ENCODE data around the gene MAS1. TPM values are rescaled to one million over a fixed set of nuclear protein-coding genes. Genes with fewer than 3 reads are reported as not detected.

Gene MAS1
- total and polyA plus RNA-seq, 2 donors (not counting 1 experiment from before 2014, with no cell fraction given), result not detected

- no peaks in the 10 kb centered on the region for H4K20me1 ChIP-seq (ENCODE audit: control insufficient read depth, insufficient read depth, low read length, poor library complexity, severe bottlenecking)
- no peak overlapping the region for H3K27ac Mint-ChIP-seq
- no peaks in the 10 kb centered on the region for H3K79me2 ChIP-seq (ENCODE audit: control insufficient read depth, insufficient read depth, low read length)
- TF ChIP-seq CTCF (IDR thresholded peaks at IDR 0.05), result no peak
- no peak for TF ChIP-seq EZH2 (IDR thresholded peaks at IDR 0.05; ENCODE audit: borderline replicate concordance, insufficient read depth, low read depth, low read length, poor library complexity, severe bottlenecking)
- intact Hi-C loops (cut with micrococcal nuclease), result no loop called here
- H3K4me1 ChIP-seq (ENCODE audit: control insufficient read depth in 2 of 2, insufficient read depth in 2 of 2, low read length in 2 of 2), result peaks cover 0 to 4% of the 10 kb centered on the region in 2 donors
- peaks cover 21% of the 10 kb centered on the region for H3K27me3 Mint-ChIP-seq
- no peak for DNase-seq
- no peaks in the 10 kb centered on the region for H3K9me3 ChIP-seq (ENCODE audit: control extremely low read depth in 1 of 3, control insufficient read depth in 2 of 3, insufficient read depth in 1 of 3, low read length in 2 of 3)
- H3K4me1 Mint-ChIP-seq, result peaks cover 11% of the 10 kb centered on the region
- H3K27ac ChIP-seq (ENCODE audit: low read length in 2 of 2), result no peak overlapping the region
- no peak overlapping the region for H3K4me3 ChIP-seq (ENCODE audit: control extremely low read depth in 1 of 5, extremely low read depth in 1 of 5, insufficient read depth in 1 of 5, low read depth in 2 of 5, low read length in 4 of 5)
- H3K4me3 Mint-ChIP-seq, result no peak overlapping the region
- H3K9ac ChIP-seq (ENCODE audit: low read length), result no peak overlapping the region
- H3K4me2 ChIP-seq (replicated peaks; ENCODE audit: low read depth, low read length, poor library complexity, severe bottlenecking), result no peak overlapping the region
- POLR2A ChIA-PET, result no interaction called here
- CTCF ChIA-PET, result interaction anchor here (1.0 kb wide), 1 partner anchor 11 kb away, joined by 3 read pairs; no protein-coding TSS in a partner anchor
- peaks cover 0 to 7% (median 0%) of the 10 kb centered on the region in 4 experiments for H3K27me3 ChIP-seq (replicated peaks in 1 of 4; ENCODE audit: control extremely low read depth in 1 of 4, control insufficient read depth in 3 of 4, insufficient read depth in 4 of 4, low read length in 3 of 4)
- H3K9me3 Mint-ChIP-seq (ENCODE audit: insufficient read depth), result no peaks in the 10 kb centered on the region
- WGBS (ENCODE audit: insufficient coverage), result 100% methylated on average over 1 of the region's 3 CpGs
- H3K36me3 ChIP-seq (replicated peaks in 1 of 2; ENCODE audit: control extremely low read depth in 1 of 2, control insufficient read depth in 1 of 2, extremely low read depth in 1 of 2, insufficient read depth in 2 of 2, low read length in 1 of 2), result no peaks in the 10 kb centered on the region
- no peak for ATAC-seq (ENCODE audit: low read depth)
- H2AFZ ChIP-seq (ENCODE audit: insufficient read depth, low read depth, low read length, poor library complexity, severe bottlenecking), result peak overlapping the region; percentile 27
Observed at GRCh38 chr6:159931112-159931511, 40.3 kb downstream of the MAS1 start.

- Histone ChIP-seq H3K4me2 (replicated peaks; ENCODE audit: low read depth, low read length, poor library complexity, severe bottlenecking) (no peak overlapping the region), H3K4me1 (ENCODE audit: control insufficient read depth in 2 of 2, insufficient read depth in 2 of 2, low read length in 2 of 2) (peaks cover 0 to 4% of the 10 kb centered on the region in 2 donors), H4K20me1 (ENCODE audit: control insufficient read depth, insufficient read depth, low read length, poor library complexity, severe bottlenecking) (no peaks in the 10 kb centered on the region), H3K9me3 (ENCODE audit: control extremely low read depth in 1 of 3, control insufficient read depth in 2 of 3, insufficient read depth in 1 of 3, low read length in 2 of 3) (no peaks in the 10 kb centered on the region), H3K79me2 (ENCODE audit: control insufficient read depth, insufficient read depth, low read length) (no peaks in the 10 kb centered on the region), H3K36me3 (replicated peaks in 1 of 2; ENCODE audit: control extremely low read depth in 1 of 2, control insufficient read depth in 1 of 2, extremely low read depth in 1 of 2, insufficient read depth in 2 of 2, low read length in 1 of 2) (no peaks in the 10 kb centered on the region), H3K9ac (ENCODE audit: low read length) (no peak overlapping the region), H2AFZ (ENCODE audit: insufficient read depth, low read depth, low read length, poor library complexity, severe bottlenecking) (no peak overlapping the region), H3K4me3 (ENCODE audit: control extremely low read depth in 1 of 5, extremely low read depth in 1 of 5, insufficient read depth in 1 of 5, low read depth in 2 of 5, low read length in 4 of 5) (no peak overlapping the region), H3K27ac (ENCODE audit: low read length in 2 of 2) (no peak overlapping the region), H3K27me3 (replicated peaks in 1 of 4; ENCODE audit: control extremely low read depth in 1 of 4, control insufficient read depth in 3 of 4, insufficient read depth in 4 of 4, low read length in 3 of 4) (peaks cover 0 to 7% (median 1%) of the 10 kb centered on the region in 4 experiments)
- DNase-seq (no peak), ATAC-seq (ENCODE audit: low read depth) (no peak)
- intact Hi-C loops (cut with micrococcal nuclease), result no loop called here
- no peak overlapping the region for H3K4me3 Mint-ChIP-seq
- H3K4me1 Mint-ChIP-seq, result peaks cover 11% of the 10 kb centered on the region
- ChIA-PET POLR2A (no interaction called here), CTCF (no interaction called here)
- no peak overlapping the region for H3K27ac Mint-ChIP-seq
- TF ChIP-seq EZH2 (IDR thresholded peaks at IDR 0.05; ENCODE audit: borderline replicate concordance, insufficient read depth, low read depth, low read length, poor library complexity, severe bottlenecking) (no peak), CTCF (IDR thresholded peaks at IDR 0.05) (no peak)
- WGBS (ENCODE audit: insufficient coverage), result 100% methylated on average over 4 of the region's 4 CpGs
- H3K27me3 Mint-ChIP-seq, result peaks cover 19% of the 10 kb centered on the region
- no peaks in the 10 kb centered on the region for H3K9me3 Mint-ChIP-seq (ENCODE audit: insufficient read depth)
Observed at GRCh38 chr6:159931846-159932245, 41.1 kb downstream of the MAS1 start.

All from B cell (primary cell).